ENCODE results near the gene PDCD5.
"Not testable (repeated sequence)": the region's sequence is repeated elsewhere in the genome, so short reads cannot be mapped to it uniquely, and the experiment has no call there.

Gene PDCD5

GRCh38 chr19:32580901-32581704, at the start of gene PDCD5:
Gene PDCD5, plus strand, starts transcription at chr19:32581190. Its CDS starts 72 bp downstream, at chr19:32581262.
- peak; percentile 75 to 80 for DNase-seq (ENCODE audit: low read depth in 2 of 2)

- DNase-seq (ENCODE audit: low read depth in 2 of 2), result no peak
Observed at GRCh38 chr19:32532233-32532632, 48.8 kb upstream of the PDCD5 start.

GRCh38 chr19:32537580-32537979, 43.4 kb upstream of the PDCD5 start:
- no peak for DNase-seq (ENCODE audit: low read depth in 2 of 2)

GRCh38 chr19:32539240-32539916, 41.6 kb upstream of the PDCD5 start:
- DNase-seq (ENCODE audit: low read depth in 2 of 2), result no peak

GRCh38 chr19:32540621-32541020, 40.4 kb upstream of the PDCD5 start:
- no peak for DNase-seq (ENCODE audit: low read depth in 2 of 2)

GRCh38 chr19:32541376-32541775, 39.6 kb upstream of the PDCD5 start:
- DNase-seq (ENCODE audit: low read depth in 2 of 2), result not testable (repeated sequence)

GRCh38 chr19:32542477-32543108, 38.4 kb upstream of the PDCD5 start:
- DNase-seq (ENCODE audit: low read depth in 2 of 2), result no peak

- DNase-seq (ENCODE audit: low read depth in 2 of 2), result no peak
Observed at GRCh38 chr19:32543115-32543900, 37.7 kb upstream of the PDCD5 start.

- no peak for DNase-seq (ENCODE audit: low read depth in 2 of 2)
Observed at GRCh38 chr19:32544917-32545316, 36.1 kb upstream of the PDCD5 start.

GRCh38 chr19:32550666-32551065, 30.3 kb upstream of the PDCD5 start:
- DNase-seq (ENCODE audit: low read depth in 2 of 2), result no peak

- no peak for DNase-seq (ENCODE audit: low read depth in 2 of 2)
Observed at GRCh38 chr19:32555786-32556185, 25.2 kb upstream of the PDCD5 start.

- DNase-seq (ENCODE audit: low read depth in 2 of 2), result no peak
Observed at GRCh38 chr19:32558607-32559228, 22.3 kb upstream of the PDCD5 start.

- DNase-seq (ENCODE audit: low read depth in 2 of 2), result no peak
Observed at GRCh38 chr19:32563761-32564160, 17.2 kb upstream of the PDCD5 start.

- no peak for DNase-seq (ENCODE audit: low read depth in 2 of 2)
Observed at GRCh38 chr19:32566246-32566830, 14.7 kb upstream of the PDCD5 start.

GRCh38 chr19:32567486-32567885, 13.5 kb upstream of the PDCD5 start:
- DNase-seq (ENCODE audit: low read depth in 2 of 2), result no peak

GRCh38 chr19:32570081-32570785, 10.8 kb upstream of the PDCD5 start:
- no peak for DNase-seq (ENCODE audit: low read depth in 2 of 2)

- not testable (repeated sequence) for DNase-seq (ENCODE audit: low read depth in 2 of 2)
Observed at GRCh38 chr19:32571471-32572075, 9.4 kb upstream of the PDCD5 start.

- not testable (repeated sequence) for DNase-seq (ENCODE audit: low read depth in 2 of 2)
Observed at GRCh38 chr19:32572700-32573491, 8.1 kb upstream of the PDCD5 start.

- DNase-seq (ENCODE audit: low read depth in 2 of 2), result no peak
Observed at GRCh38 chr19:32573492-32573794, 7.5 kb upstream of the PDCD5 start.

Measured in fibroblast of skin of left biceps (primary cell).